Measurements from ENCODE around the gene MEG3. TPM values are rescaled to one million over a fixed set of nuclear protein-coding genes. Genes with fewer than 3 reads are reported as not detected.

MEG3 gene
- total RNA-seq (100 to 1,000 TPM in 1 of 2 donors, 10 to 100 TPM in 1; 51.2 to 246 TPM), polyA plus RNA-seq (100 to 1,000 TPM in 1 of 2 donors, 10 to 100 TPM in 1; 21.4 to 454 TPM)
- long read RNA-seq, donor 1, full-length matches to known transcripts = 44 of 49 reads
- long read RNA-seq, donor 1, partial matches to known transcripts = 2 of 49 reads
- long read RNA-seq, donor 1, other reads (novel, unspliced or antisense) = 3 of 49 reads
- long read RNA-seq, donor 2, full-length matches to known transcripts = 42 of 59 reads
- long read RNA-seq, donor 2, partial matches to known transcripts = 14 of 59 reads
- long read RNA-seq, donor 2, other reads (novel, unspliced or antisense) = 3 of 59 reads

DNA sequence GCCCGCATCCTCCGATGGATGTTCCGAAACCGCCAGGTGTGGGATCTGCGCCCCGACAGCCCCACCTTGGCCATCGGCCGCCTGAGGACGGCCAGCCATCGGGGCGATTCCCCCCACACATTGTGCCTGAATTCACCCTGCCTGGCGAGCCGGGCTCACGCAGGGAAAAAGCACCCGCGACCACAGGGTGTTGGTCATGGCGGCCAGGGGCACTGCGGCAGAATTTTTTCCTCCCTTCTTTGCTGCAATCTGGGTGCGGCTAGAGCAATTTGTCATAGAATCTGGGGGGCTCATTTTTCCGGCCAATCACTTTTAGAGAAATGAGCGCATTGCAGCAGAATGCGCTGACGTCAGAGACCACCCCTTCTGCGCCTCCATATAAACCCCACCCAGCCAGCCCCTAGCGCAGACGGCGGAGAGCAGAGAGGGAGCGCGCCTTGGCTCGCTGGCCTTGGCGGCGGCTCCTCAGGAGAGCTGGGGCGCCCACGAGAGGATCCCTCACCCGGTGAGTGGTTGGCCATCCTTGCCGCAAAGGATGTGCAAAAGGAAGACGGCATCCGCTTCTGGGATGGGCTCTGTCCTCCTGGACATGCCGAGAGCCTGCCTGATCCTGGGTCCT is at the start of gene MEG3:
TSS of gene MEG3 (plus strand) at position 406 of the 619 bp plus-strand sequence.
- 47 to 52% methylated on average over 39 of the region's 39 CpGs for WGBS, 2 donors
- intact Hi-C loops (cut with DNase I) = no loop called here
- ATAC-seq (ENCODE audit: low FRiP score) (peak; percentile 81), DNase-seq (peak; percentile 51 to 80)
- Histone ChIP-seq H3K36me3 (ENCODE audit: control insufficient read depth in 1 of 2, insufficient read depth in 2 of 2, low read length in 1 of 2) (no peaks in the 10 kb centered on the region), H3K27ac (ENCODE audit: low read depth in 1 of 2, low read length in 2 of 2) (no peak within 1 kb of the TSS), H3K4me3 (ENCODE audit: low read length in 2 of 2) (no peak within 1 kb of the TSS), H3K4me1 (ENCODE audit: control insufficient read depth in 1 of 2, insufficient read depth in 2 of 2, low read length in 2 of 2) (no peaks in the 10 kb centered on the region), H3K9me3 (ENCODE audit: control insufficient read depth, low read length) (no peaks in the 10 kb centered on the region), H3K27me3 (ENCODE audit: control insufficient read depth in 1 of 2, insufficient read depth in 2 of 2, low read length in 1 of 2) (no peaks in the 10 kb centered on the region)

DNA sequence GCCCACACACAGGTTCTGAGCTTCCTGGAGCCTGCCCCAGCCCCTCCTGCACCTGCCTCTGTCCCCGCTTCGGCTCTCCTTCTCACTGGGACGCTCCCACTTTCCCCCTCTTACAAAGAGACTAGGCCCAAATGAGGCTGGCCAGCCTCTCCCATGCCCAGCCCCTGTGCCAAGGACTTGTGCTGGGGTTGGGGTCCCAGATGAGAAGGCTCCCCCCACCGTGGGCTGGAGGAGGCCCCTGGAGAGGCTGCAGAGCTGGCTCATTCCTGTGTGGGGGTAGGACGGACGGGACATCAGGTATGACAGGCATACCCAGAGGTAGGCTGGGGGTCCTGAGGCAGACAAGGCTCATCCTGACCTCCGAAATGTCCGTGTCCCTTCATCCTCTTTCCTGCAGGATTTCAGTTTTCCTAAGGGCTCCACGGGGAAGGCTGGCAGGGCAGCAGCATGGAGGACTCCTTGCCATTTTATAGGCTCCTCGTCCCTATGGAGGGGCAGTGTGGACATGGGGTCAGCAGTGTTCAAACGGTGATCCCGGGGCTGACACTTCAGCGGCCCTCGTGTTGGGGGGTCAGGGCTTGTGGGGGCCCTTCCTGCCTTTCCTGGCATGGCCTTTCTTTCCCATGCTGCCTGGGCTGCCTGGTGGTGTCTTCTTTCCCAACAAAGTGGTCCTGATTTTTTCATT is 49.1 kb upstream of the MEG3 start:
- intact Hi-C loops (cut with DNase I) = no loop called here
- 83% methylated on average over 11 to 14 of the region's 14 CpGs for WGBS, 2 donors
- ATAC-seq (ENCODE audit: low FRiP score) = no peak
- DNase-seq = no peak
- Histone ChIP-seq H3K9me3 (ENCODE audit: control insufficient read depth, low read length) (no peaks in the 10 kb centered on the region), H3K36me3 (ENCODE audit: control insufficient read depth in 1 of 2, insufficient read depth in 2 of 2, low read length in 1 of 2) (no peaks in the 10 kb centered on the region), H3K4me1 (ENCODE audit: control insufficient read depth in 1 of 2, insufficient read depth in 2 of 2, low read length in 2 of 2) (no peaks in the 10 kb centered on the region), H3K4me3 (ENCODE audit: low read length in 2 of 2) (no peak overlapping the region), H3K27ac (ENCODE audit: low read depth in 1 of 2, low read length in 2 of 2) (no peak overlapping the region), H3K27me3 (ENCODE audit: control insufficient read depth in 1 of 2, insufficient read depth in 2 of 2, low read length in 1 of 2) (no peaks in the 10 kb centered on the region)

DNA sequence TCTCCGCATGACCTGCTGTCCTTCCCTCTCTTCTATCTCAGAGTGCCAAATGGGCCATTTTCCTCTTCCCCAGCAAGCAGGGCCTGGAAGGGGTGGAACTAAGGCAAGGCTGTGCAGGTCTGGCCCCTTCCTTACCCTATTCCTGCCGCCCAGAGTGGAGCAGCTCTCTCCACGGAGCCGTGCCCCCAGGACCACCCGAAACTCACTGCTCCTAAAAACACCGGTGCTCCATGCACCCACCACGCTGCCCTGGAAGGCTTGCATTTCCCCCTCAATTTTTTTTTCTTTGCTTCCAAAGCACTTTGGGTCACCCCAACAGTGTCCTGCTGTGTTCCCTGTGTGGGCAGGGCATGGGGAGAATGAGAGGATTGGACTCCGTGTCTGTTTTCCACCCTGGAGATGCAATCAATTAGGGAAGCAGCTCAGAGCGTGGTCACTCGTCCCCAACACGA is 48.5 kb upstream of the MEG3 start:
- H3K27ac ChIP-seq (ENCODE audit: low read depth in 1 of 2, low read length in 2 of 2) = no peak overlapping the region

DNA sequence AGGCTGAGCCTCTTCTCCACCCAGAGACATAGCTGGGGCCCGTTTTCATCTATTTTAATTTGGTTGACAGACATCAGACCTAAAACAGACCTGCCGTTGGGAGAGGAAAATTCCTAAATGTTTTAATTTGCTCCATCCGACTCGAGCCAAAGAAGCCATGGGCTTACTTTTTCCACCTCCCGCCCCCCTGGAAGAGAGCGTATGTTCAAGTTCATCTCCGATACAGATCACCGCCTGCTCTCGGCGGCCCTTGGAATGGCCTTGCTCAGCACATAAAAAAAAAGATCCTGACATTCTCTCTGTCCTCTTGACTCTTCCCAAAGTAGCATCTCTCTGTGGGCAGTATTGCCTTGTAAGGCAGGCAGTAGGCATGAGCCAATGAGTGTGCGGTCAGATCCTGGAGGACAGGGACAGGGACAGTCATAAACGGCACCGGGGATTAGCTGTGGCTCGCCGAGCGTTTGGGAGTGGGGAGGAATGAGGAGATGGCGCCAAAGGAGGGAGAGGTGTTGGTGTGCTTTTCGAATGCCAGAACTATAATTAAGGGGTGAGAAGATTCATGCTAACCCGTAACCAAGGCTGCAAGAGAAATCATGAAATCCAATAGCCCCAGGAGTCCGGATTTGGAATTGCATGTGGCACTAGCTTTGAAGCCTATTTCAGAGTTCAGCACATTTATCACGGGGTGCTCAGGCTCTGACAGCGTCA is 47.9 kb upstream of the MEG3 start:
- Histone ChIP-seq H3K9me3 (ENCODE audit: control insufficient read depth, low read length) (no peaks in the 10 kb centered on the region), H3K4me3 (ENCODE audit: low read length in 2 of 2) (no peak overlapping the region), H3K4me1 (ENCODE audit: control insufficient read depth in 1 of 2, insufficient read depth in 2 of 2, low read length in 2 of 2) (no peaks in the 10 kb centered on the region), H3K27ac (ENCODE audit: low read depth in 1 of 2, low read length in 2 of 2) (no peak overlapping the region), H3K36me3 (ENCODE audit: control insufficient read depth in 1 of 2, insufficient read depth in 2 of 2, low read length in 1 of 2) (no peaks in the 10 kb centered on the region), H3K27me3 (ENCODE audit: control insufficient read depth in 1 of 2, insufficient read depth in 2 of 2, low read length in 1 of 2) (no peaks in the 10 kb centered on the region)
- DNase-seq (no peak), ATAC-seq (ENCODE audit: low FRiP score) (no peak)
- 68 to 73% methylated on average over 22 of the region's 22 CpGs for WGBS, 2 donors
- intact Hi-C loops (cut with DNase I) = no loop called here

More for the DNA sequence above, 48.5 kb upstream of the MEG3 start:
- WGBS, 2 donors = 68 to 70% methylated on average over 11 of the region's 11 CpGs
- ATAC-seq (ENCODE audit: low FRiP score) (no peak), DNase-seq (no peak)
- no peaks in the 10 kb centered on the region for H3K36me3 ChIP-seq (ENCODE audit: control insufficient read depth in 1 of 2, insufficient read depth in 2 of 2, low read length in 1 of 2)
- H3K4me1 ChIP-seq (ENCODE audit: control insufficient read depth in 1 of 2, insufficient read depth in 2 of 2, low read length in 2 of 2) = no peaks in the 10 kb centered on the region
- intact Hi-C loops (cut with DNase I) = no loop called here
- no peaks in the 10 kb centered on the region for H3K27me3 ChIP-seq (ENCODE audit: control insufficient read depth in 1 of 2, insufficient read depth in 2 of 2, low read length in 1 of 2)
- H3K9me3 ChIP-seq (ENCODE audit: control insufficient read depth, low read length) = no peaks in the 10 kb centered on the region
- H3K4me3 ChIP-seq (ENCODE audit: low read length in 2 of 2) = no peak overlapping the region

DNA sequence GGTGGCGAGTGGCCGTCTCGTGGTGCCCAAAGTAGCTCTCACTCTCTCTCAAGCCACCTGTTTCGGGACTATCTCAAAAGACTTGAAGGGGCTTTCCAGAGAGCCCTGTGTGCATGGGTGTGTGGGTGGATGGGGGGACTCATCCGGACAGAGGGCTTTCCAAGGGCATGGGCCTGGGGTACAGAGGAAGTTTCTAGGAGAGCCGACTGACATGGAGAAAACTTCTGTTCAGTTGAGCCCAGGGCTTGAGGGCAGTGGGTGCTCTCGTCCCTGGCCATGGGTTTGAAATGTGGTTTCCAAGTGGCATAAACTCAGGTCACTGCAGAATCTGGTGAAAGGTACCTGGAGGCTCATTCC is 47.4 kb upstream of the MEG3 start:
- DNase-seq (peak in 1 of 2 donors; percentile 15), ATAC-seq (ENCODE audit: low FRiP score) (no peak)
- Histone ChIP-seq H3K4me3 (ENCODE audit: low read length in 2 of 2) (no peak overlapping the region), H3K27ac (ENCODE audit: low read depth in 1 of 2, low read length in 2 of 2) (no peak overlapping the region), H3K9me3 (ENCODE audit: control insufficient read depth, low read length) (no peaks in the 10 kb centered on the region), H3K36me3 (ENCODE audit: control insufficient read depth in 1 of 2, insufficient read depth in 2 of 2, low read length in 1 of 2) (no peaks in the 10 kb centered on the region), H3K27me3 (ENCODE audit: control insufficient read depth in 1 of 2, insufficient read depth in 2 of 2, low read length in 1 of 2) (no peaks in the 10 kb centered on the region), H3K4me1 (ENCODE audit: control insufficient read depth in 1 of 2, insufficient read depth in 2 of 2, low read length in 2 of 2) (no peaks in the 10 kb centered on the region)
- 76 to 78% methylated on average over 7 of the region's 7 CpGs for WGBS, 2 donors
- intact Hi-C loops (cut with DNase I) = no loop called here

DNA sequence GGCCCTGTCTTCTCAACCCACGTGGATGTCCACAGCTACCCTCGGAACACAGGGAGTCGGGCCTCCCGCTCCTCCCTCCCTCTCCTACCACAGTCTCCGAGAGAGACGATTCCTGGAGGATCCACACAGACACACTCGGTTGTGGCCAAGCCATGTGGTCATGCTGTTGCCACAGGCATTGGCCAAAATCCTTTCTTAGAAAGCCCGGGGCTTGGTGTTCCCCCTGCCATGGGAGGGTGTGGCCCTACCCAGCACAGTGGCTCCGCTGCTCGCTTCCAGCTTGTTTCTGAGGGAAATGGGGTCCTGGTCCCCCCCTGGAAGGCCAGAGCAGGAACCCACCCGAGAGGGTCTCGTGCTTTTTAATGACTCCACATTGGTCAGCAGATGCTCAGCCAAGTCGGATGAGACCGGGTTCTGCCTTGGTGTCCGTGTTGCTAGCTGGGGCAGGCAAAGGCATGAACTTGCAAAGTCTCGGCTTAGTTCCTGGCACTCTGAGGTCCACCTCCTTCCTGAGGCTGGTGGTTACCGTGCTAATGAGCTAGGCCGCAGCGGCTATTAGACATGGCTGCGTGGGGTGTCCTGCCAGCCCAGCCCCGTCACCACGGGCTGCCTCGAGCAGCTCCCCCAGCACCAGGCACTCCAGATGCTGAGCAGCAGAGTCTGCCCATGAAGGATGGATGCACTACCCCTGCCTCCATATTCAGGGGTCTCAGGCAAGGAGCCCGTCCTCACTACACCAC is 46.8 kb upstream of the MEG3 start:
- peak in 1 of 2 donors; percentile 68 for DNase-seq
- 86 to 87% methylated on average over 24 of the region's 24 CpGs for WGBS, 2 donors
- no peak overlapping the region for H3K27ac ChIP-seq (ENCODE audit: low read depth in 1 of 2, low read length in 2 of 2)

DNA sequence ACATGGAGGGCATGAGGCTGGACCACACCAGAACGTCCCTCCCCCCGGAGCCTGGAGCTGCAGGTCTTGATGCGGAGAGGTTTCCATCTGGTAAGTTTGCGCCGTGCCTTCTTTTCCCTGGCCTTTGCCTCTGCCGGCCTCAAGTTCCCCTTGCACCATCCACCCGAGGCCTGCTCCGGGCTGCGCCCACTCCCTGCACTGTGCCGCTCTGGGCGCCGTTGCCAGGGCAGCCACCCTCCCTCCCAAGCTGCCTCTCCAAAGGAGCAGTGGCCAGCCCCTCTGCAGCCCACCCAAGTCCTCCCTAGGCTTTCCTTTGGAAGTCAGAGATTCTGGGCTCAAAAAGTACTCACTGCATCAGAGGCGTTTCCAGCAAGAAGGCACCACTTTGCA is 46.2 kb upstream of the MEG3 start:
- no peak overlapping the region for H3K4me3 ChIP-seq (ENCODE audit: low read length in 2 of 2)
- no peak overlapping the region for H3K27ac ChIP-seq (ENCODE audit: low read depth in 1 of 2, low read length in 2 of 2)
- no peaks in the 10 kb centered on the region for H3K4me1 ChIP-seq (ENCODE audit: control insufficient read depth in 1 of 2, insufficient read depth in 2 of 2, low read length in 2 of 2)
- ATAC-seq (ENCODE audit: low FRiP score) (no peak), DNase-seq (peak in 1 of 2 donors; percentile 63)
- no peaks in the 10 kb centered on the region for H3K9me3 ChIP-seq (ENCODE audit: control insufficient read depth, low read length)
- 90 to 92% methylated on average over 13 of the region's 13 CpGs for WGBS, 2 donors
- intact Hi-C loops (cut with DNase I) = no loop called here
- no peaks in the 10 kb centered on the region for H3K27me3 ChIP-seq (ENCODE audit: control insufficient read depth in 1 of 2, insufficient read depth in 2 of 2, low read length in 1 of 2)
- H3K36me3 ChIP-seq (ENCODE audit: control insufficient read depth in 1 of 2, insufficient read depth in 2 of 2, low read length in 1 of 2) = no peaks in the 10 kb centered on the region

More for the DNA sequence above, 46.8 kb upstream of the MEG3 start:
- Histone ChIP-seq H3K9me3 (ENCODE audit: control insufficient read depth, low read length) (no peaks in the 10 kb centered on the region), H3K4me1 (ENCODE audit: control insufficient read depth in 1 of 2, insufficient read depth in 2 of 2, low read length in 2 of 2) (no peaks in the 10 kb centered on the region), H3K4me3 (ENCODE audit: low read length in 2 of 2) (no peak overlapping the region), H3K27me3 (ENCODE audit: control insufficient read depth in 1 of 2, insufficient read depth in 2 of 2, low read length in 1 of 2) (no peaks in the 10 kb centered on the region), H3K36me3 (ENCODE audit: control insufficient read depth in 1 of 2, insufficient read depth in 2 of 2, low read length in 1 of 2) (no peaks in the 10 kb centered on the region)
- intact Hi-C loops (cut with DNase I) = no loop called here
- ATAC-seq (ENCODE audit: low FRiP score) = no peak

DNA sequence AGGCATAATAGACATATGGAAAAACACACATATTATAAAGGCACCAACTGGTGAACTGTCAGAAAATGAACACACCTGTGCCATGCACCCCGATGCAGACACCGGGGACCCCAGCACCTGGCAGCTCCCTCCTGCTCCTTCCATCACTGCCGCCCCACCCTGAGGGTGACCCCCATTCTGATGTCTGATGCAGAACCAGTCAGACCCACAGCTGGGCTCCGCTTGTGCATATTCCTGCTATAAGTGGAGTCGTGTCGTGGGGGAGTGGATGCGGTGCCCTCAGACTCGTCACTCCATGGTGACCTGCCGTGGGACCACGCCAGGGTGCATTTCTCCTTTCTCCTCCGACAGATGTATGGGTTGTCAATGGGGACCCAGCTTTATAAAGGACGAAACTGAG is 45.7 kb upstream of the MEG3 start:
- intact Hi-C loops (cut with DNase I) = no loop called here
- H3K4me3 ChIP-seq (ENCODE audit: low read length in 2 of 2) = no peak overlapping the region
- no peaks in the 10 kb centered on the region for H3K4me1 ChIP-seq (ENCODE audit: control insufficient read depth in 1 of 2, insufficient read depth in 2 of 2, low read length in 2 of 2)
- H3K9me3 ChIP-seq (ENCODE audit: control insufficient read depth, low read length) = no peaks in the 10 kb centered on the region
- H3K36me3 ChIP-seq (ENCODE audit: control insufficient read depth in 1 of 2, insufficient read depth in 2 of 2, low read length in 1 of 2) = no peaks in the 10 kb centered on the region
- no peak overlapping the region for H3K27ac ChIP-seq (ENCODE audit: low read depth in 1 of 2, low read length in 2 of 2)
- no peak for ATAC-seq (ENCODE audit: low FRiP score)
- 92 to 95% methylated on average over 12 of the region's 12 CpGs for WGBS, 2 donors
- H3K27me3 ChIP-seq (ENCODE audit: control insufficient read depth in 1 of 2, insufficient read depth in 2 of 2, low read length in 1 of 2) = no peaks in the 10 kb centered on the region
- DNase-seq = peak in 1 of 2 donors; percentile 57

Measured in aorta (tissue), 5 donors.